DND-41 (cell line): ENCODE data around the gene MCM6.
A peak's percentile ranks its signal among the peaks of the same experiment; 100 is the strongest.

Source experiments
- ATAC-seq: fragments of 200-7000 bp; cut with Tn5 transposase; 3 replicates; pipeline ENCODE4 v1.9.1; 2021; ENCODE audit warnings: low read depth; ENCODE audit not compliant: insufficient read depth
- DNase-seq: peaks from one replicate; pipeline ENCODE4 v3.0.0-alpha.2; 2020
- H2AFZ ChIP-seq: 2 replicates; pipeline ENCODE4 v1.6.0; 2012; ENCODE audit warnings: low read depth, low read length
- H3K27ac ChIP-seq: 2 replicates; pipeline ENCODE4 v1.5.1; 2012; ENCODE audit warnings: low read length, inconsistent platforms
- H3K27me3 ChIP-seq: fragments of 200-600 bp; sonication (generic); 2 replicates; pipeline ENCODE4 v1.6.0; 2012; ENCODE audit warnings: low read length, mild to moderate bottlenecking, inconsistent platforms; ENCODE audit not compliant: insufficient read depth, poor library complexity
- H3K36me3 ChIP-seq: 2 replicates; pipeline ENCODE4 v1.5.1; 2012; ENCODE audit warnings: low read length, inconsistent platforms; ENCODE audit not compliant: insufficient read depth
- H3K4me1 ChIP-seq: 2 replicates; pipeline ENCODE4 v1.5.1; 2012; ENCODE audit warnings: mild to moderate bottlenecking, low read length; ENCODE audit not compliant: insufficient read depth
- H3K4me2 ChIP-seq: 2 replicates; pipeline ENCODE4 v1.6.0; 2012; ENCODE audit warnings: mild to moderate bottlenecking, moderate library complexity, low read length, inconsistent platforms; ENCODE audit not compliant: insufficient read depth
- H3K4me3 ChIP-seq, 2 experiments: fragments of 200-600 bp in 1 of 2; shearing (Covaris generic) in 1 of 2; 2 replicates each; pipeline ENCODE4 v1.5.1; 2012 to 2016; ENCODE audit warnings: inconsistent platforms in 2 of 2, low read length in 2 of 2, mild to moderate bottlenecking in 2 of 2, low read depth in 1 of 2, moderate library complexity in 1 of 2
- H3K79me2 ChIP-seq: 2 replicates; pipeline ENCODE4 v1.6.0; 2012; ENCODE audit warnings: low read length, inconsistent platforms; ENCODE audit not compliant: insufficient read depth
- H3K9ac ChIP-seq: 2 replicates; pipeline ENCODE4 v1.6.0; 2012; ENCODE audit warnings: low read depth, mild to moderate bottlenecking, inconsistent platforms, low read length, moderate library complexity
- H3K9me3 ChIP-seq: 2 replicates; pipeline ENCODE4 v1.5.1; 2012; ENCODE audit warnings: low read length, moderate library complexity, mild to moderate bottlenecking, inconsistent platforms; ENCODE audit not compliant: insufficient read depth, severe bottlenecking
- H4K20me1 ChIP-seq: 2 replicates; pipeline ENCODE4 v1.6.0; 2012; ENCODE audit warnings: low read length; ENCODE audit not compliant: insufficient read depth
- CTCF ChIP-seq: IDR thresholded peaks from 2 replicates; pipeline ENCODE4 v1.5.1; 2012; ENCODE audit warnings: borderline replicate concordance, low read length, moderate library complexity, mild to moderate bottlenecking; ENCODE audit not compliant: poor library complexity, severe bottlenecking; ENCODE audit errors: extremely low read depth
- EZH2 ChIP-seq: IDR thresholded peaks from 3 replicates; pipeline ENCODE4 v1.6.1; 2012; ENCODE audit warnings: borderline replicate concordance, low read depth, mild to moderate bottlenecking, moderate library complexity, low read length, inconsistent platforms; ENCODE audit not compliant: severe bottlenecking

The MCM6 gene

GRCh38 chr2:135840601-135841000 is 35.6 kb downstream of the MCM6 start:
- H3K4me2 ChIP-seq, result no peak overlapping the region
- no peaks in the 10 kb centered on the region; the same call in 1 of the 2 replicates for H3K79me2 ChIP-seq
- ATAC-seq (no peak), DNase-seq (no peak)
- H3K4me3 ChIP-seq, result no peak overlapping the region
- no peak overlapping the region for H2AFZ ChIP-seq
- TF ChIP-seq EZH2 (no peak), CTCF (no peak)
- H4K20me1 ChIP-seq, result peaks cover 8% of the 10 kb centered on the region; the same call in 1 of the 2 replicates
- no peak overlapping the region for H3K9ac ChIP-seq
- H3K36me3 ChIP-seq, result peaks cover 64% of the 10 kb centered on the region
- peak overlapping the region; percentile 4; the same call in 1 of the 2 replicates for H3K27ac ChIP-seq
- H3K4me1 ChIP-seq, result peaks cover 15% of the 10 kb centered on the region
- no peaks in the 10 kb centered on the region for H3K27me3 ChIP-seq
- no peaks in the 10 kb centered on the region for H3K9me3 ChIP-seq

- no peak for TF ChIP-seq CTCF
- TF ChIP-seq EZH2, result no peak
- no peak overlapping the region for H3K4me2 ChIP-seq
Observed at GRCh38 chr2:135839713-135840112, 36.5 kb downstream of the MCM6 start.

GRCh38 chr2:135838502-135838901 is 37.7 kb downstream of the MCM6 start:
- H4K20me1 ChIP-seq, result peaks cover 5% of the 10 kb centered on the region; the same call in 1 of the 2 replicates
- peaks cover 43% of the 10 kb centered on the region for H3K36me3 ChIP-seq
- H3K4me1 ChIP-seq, result peaks cover 28% of the 10 kb centered on the region
- no peak overlapping the region for H3K27ac ChIP-seq
- no peak for TF ChIP-seq EZH2
- TF ChIP-seq CTCF, result no peak
- H2AFZ ChIP-seq, result no peak overlapping the region
- ATAC-seq (no peak), DNase-seq (no peak)
- no peaks in the 10 kb centered on the region; the same call in 1 of the 2 replicates for H3K79me2 ChIP-seq
- H3K9me3 ChIP-seq, result no peaks in the 10 kb centered on the region
- no peak overlapping the region for H3K4me2 ChIP-seq
- no peak overlapping the region for H3K4me3 ChIP-seq
- H3K27me3 ChIP-seq, result no peaks in the 10 kb centered on the region
- no peak overlapping the region for H3K9ac ChIP-seq

More at GRCh38 chr2:135839713-135840112, 36.5 kb downstream of the MCM6 start:
- Histone ChIP-seq H3K27ac (no peak overlapping the region), H3K36me3 (peaks cover 55% of the 10 kb centered on the region), H3K4me1 (peaks cover 23% of the 10 kb centered on the region), H2AFZ (no peak overlapping the region), H3K27me3 (no peaks in the 10 kb centered on the region), H3K9me3 (no peaks in the 10 kb centered on the region), H3K79me2 (no peaks in the 10 kb centered on the region; the same call in 1 of the 2 replicates), H3K4me3 (no peak overlapping the region), H4K20me1 (peaks cover 5% of the 10 kb centered on the region; the same call in 1 of the 2 replicates), H3K9ac (no peak overlapping the region)
- no peak for DNase-seq
- ATAC-seq, result no peak
